Forelimb muscle (tissue), 1 donor: ENCODE results near the gene PIGX. TPM values are rescaled to one million over a fixed set of nuclear protein-coding genes. Genes with fewer than 3 reads are reported as not detected.

Source experiments
- DNase-seq: peaks from one replicate; pipeline ENCODE4 v3.0.0-alpha.2; 2013; ENCODE audit warnings: low read depth
- polyA plus RNA-seq: library from polyadenylated mRNA; unstranded; fragments of 120-200 nt; gene quantifications from one replicate; pipeline ENCODE4 v1.2.1, GENCODE V29; 2013; ENCODE audit not compliant: insufficient read length

The PIGX gene
- polyA plus RNA-seq, 1 donor = 16.6 TPM

DNA sequence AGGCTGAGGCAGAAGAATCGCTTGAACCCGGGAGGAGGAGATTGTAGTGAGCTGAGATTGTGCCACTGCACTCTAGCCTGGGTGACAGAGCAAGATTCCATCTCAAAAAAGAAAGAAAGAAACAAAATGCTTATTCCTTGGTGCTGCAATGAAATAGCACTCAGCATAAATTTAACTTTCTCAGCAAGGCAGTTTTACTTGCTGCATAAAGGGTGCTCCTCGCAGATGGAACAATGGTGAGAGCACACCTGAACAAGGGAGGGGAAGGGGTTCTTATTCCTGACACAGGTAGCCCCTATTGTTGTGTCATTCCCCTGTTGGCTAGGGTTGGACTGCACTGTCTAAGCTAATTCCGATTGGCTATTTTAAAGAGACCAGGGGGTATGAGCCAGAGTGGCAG lies 44.6 kb downstream of the PIGX start:
- DNase-seq = no peak

DNA sequence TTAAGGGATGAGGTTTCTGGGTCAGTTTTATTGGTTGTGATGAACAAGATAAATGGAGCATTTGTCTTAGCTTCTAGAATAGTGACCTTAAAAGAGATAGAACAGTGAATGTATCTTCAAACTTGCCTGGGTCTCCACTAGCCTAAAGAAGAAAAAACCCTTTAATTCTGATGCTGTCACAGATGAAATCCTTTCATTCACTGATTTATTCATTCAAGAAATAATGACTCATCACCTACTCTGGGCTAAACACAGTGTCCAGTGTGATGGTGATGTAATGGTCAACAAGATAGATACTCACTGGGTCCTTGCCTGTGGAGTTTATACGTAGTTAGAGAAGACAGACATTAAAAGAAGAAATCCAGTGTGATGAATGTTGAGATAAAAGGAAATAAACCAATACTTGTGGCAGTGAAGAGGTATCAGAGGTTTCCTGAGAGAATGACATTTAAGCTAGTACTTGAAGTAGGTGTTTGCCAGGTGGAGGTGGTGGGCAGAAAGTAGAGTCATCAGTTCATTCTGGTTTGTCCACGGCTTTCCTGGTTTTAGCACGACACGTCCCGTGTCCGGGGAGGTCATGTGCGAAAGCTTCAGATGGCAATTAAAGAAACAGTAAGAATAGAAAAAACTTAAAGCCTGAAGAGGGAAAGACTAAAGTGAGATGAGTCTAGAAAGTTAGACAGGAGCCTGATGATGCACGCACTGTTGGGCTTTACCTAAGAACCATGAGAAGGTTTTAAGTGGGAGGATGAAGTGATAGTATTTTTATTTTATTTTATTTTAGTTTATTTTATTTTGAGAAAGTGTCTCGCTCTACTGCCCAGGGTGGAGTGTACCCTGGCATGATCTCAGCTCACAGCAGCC lies 45.9 kb downstream of the PIGX start:
- no peak for DNase-seq

DNA sequence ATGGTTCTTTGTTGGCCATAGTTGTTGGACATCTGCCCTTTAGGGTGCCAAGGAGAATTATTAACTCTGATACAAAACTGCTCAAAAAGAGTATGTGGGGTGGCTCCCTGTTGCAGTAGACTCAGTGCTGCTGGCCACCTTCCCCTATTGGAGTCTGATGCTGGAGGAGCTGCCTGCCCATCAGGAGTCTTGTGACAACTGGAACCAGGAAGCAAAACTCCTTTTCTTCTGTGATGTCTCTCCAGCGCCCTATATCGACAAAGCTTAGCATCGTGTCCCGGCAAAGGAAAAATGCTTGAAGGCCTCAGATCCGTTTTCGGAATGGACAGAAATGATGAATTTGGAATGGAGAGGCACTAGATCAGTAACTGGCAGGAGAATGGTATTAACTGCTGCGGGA lies 51.0 kb downstream of the PIGX start:
- DNase-seq = no peak

DNA sequence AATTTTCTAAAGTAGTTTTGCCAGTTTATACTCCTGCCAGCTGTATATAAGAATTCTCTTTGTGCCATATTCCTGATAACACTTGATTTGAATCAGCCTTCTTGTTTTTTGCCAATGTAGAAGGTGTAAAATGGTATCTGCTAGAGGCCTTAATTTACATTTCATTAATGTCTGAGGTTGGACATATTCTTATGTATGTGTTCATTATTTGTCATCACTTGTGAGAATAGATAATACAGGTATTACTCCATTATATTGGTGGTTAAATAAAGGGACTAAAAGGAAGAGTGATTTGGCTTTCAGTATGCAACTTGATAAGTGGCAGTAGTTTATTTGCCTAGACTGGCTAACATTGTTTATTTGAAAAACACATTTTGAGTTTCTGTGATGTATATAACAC lies 53.3 kb downstream of the PIGX start:
- no peak for DNase-seq

DNA sequence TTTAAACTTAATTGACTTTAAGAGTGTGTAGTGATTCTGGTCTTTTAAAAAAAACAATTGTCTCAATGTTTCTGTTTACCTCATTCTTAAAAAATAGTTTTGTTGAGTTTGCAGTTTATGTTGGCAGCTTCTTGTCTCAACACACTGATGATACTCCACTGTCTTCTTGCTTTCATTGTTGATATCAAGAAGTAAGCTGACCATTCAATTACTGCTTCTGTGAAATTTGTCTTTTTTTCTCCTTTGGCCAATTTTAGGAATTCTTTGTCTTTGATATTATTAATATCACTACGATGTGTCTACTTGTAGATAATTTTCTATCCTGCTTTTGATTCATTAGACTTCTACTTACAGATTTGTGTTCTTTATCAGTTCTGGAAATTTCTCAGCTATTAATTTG lies 58.9 kb downstream of the PIGX start:
- no peak for DNase-seq

GRCh38 chr3:196772102-196772501 lies 59.9 kb downstream of the PIGX start:
- DNase-seq = no peak

- DNase-seq = no peak
Measured at GRCh38 chr3:196772897-196773296, 60.7 kb downstream of the PIGX start.

GRCh38 chr3:196774191-196774820 lies 62.1 kb downstream of the PIGX start:
- no peak for DNase-seq

- no peak for DNase-seq
Measured at GRCh38 chr3:196774848-196775422, 62.8 kb downstream of the PIGX start.

GRCh38 chr3:196775938-196776337 lies 63.8 kb downstream of the PIGX start:
- DNase-seq = no peak

- no peak for DNase-seq
Measured at GRCh38 chr3:196777836-196778235, 65.7 kb downstream of the PIGX start.

DNA sequence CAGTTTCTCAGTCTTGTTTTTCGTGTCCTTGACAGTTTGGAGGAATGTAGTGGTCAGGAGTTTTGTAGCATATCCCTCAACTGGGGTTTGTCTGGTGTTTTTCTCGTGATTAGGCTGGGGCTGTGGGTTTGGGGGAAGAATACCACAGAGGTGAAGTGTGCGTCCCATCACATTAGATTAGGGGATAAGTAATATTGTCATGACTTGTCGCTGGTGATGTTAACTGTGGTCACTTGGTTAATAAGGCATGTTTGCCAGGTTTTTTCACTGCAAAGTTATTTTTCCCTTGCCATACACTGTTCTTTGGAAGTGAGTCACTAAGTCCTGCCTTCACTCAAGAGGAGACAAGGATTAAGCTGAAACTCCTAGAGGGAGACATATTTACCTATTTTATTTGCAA lies 66.6 kb downstream of the PIGX start:
- DNase-seq = no peak

GRCh38 chr3:196782511-196782910 lies 70.3 kb downstream of the PIGX start:
- no peak for DNase-seq

Other genes starting within 250 kb of the PIGX start
- 8.4 TPM for gene RNF168, start 208.6 kb upstream of the PIGX start, polyA plus RNA-seq
- 2.2 TPM for gene SMCO1, start 197.0 kb upstream of the PIGX start, polyA plus RNA-seq
- gene WDR53, start 143.8 kb upstream of the PIGX start, polyA plus RNA-seq = 10.4 TPM
- 14.5 TPM for gene FBXO45, start 143.7 kb upstream of the PIGX start, polyA plus RNA-seq
- gene NRROS, start 72.7 kb upstream of the PIGX start, polyA plus RNA-seq = 5.1 TPM
- gene CEP19, start 127 bp upstream of the PIGX start, polyA plus RNA-seq = 1.6 TPM
- 46.8 TPM for gene PAK2, start 27.5 kb downstream of the PIGX start, polyA plus RNA-seq
- 20.9 TPM for gene SENP5, start 155.5 kb downstream of the PIGX start, polyA plus RNA-seq
- gene NCBP2, start 230.2 kb downstream of the PIGX start, polyA plus RNA-seq = 73.0 TPM